OCI-LY3 (cell line): ENCODE data around the gene ZMAT3.

Experiments used
- H2AFZ ChIP-seq: fragments of 200-600, 300-600 bp; shearing (Covaris generic); 2 replicates; pipeline ENCODE4 v1.6.0; 2014; ENCODE audit warnings: antibody characterized with exemption, low read depth, low read length
- H3K27ac ChIP-seq: fragments of 200-600, 300-600 bp; sonication (generic); 2 replicates; pipeline ENCODE4 v1.5.1; 2014; ENCODE audit warnings: mild to moderate bottlenecking, low read length, moderate library complexity, mixed read lengths
- H3K27me3 ChIP-seq: fragments of 200-600, 300-600 bp; sonication (generic); 2 replicates; pipeline ENCODE4 v1.6.1; 2014; ENCODE audit warnings: low read depth, low read length, mixed read lengths
- H3K36me3 ChIP-seq: fragments of 200-600, 300-600 bp; sonication (generic); replicated peaks from 2 replicates; pipeline ENCODE3; 2014; ENCODE audit warnings: low read depth, low read length, mixed read lengths
- H3K4me1 ChIP-seq: fragments of 300-600, 200-600 bp; sonication (generic); 2 replicates; pipeline ENCODE4 v1.6.1; 2014; ENCODE audit warnings: low read length, mixed read lengths
- H3K4me2 ChIP-seq: fragments of 200-600, 300-600 bp; sonication (generic); 2 replicates; pipeline ENCODE4 v1.6.1; 2014; ENCODE audit warnings: low read length, mixed read lengths
- H3K4me3 ChIP-seq: fragments of 300-600, 200-600 bp; sonication (generic); 2 replicates; pipeline ENCODE4 v1.5.1; 2014; ENCODE audit warnings: antibody characterized with exemption, mild to moderate bottlenecking, low read length, moderate library complexity
- H3K79me2 ChIP-seq: fragments of 300-600, 200-600 bp; shearing (Covaris generic); 2 replicates; pipeline ENCODE4 v1.6.1; 2014; ENCODE audit warnings: mild to moderate bottlenecking, low read length, mixed read lengths
- H3K9ac ChIP-seq: fragments of 300-600, 200-600 bp; shearing (Covaris generic); 2 replicates; pipeline ENCODE4 v1.6.0; 2014; ENCODE audit warnings: mild to moderate bottlenecking, low read length, moderate library complexity
- H3K9me3 ChIP-seq: fragments of 200-600, 300-600 bp; shearing (Covaris generic); 2 replicates; pipeline ENCODE4 v1.6.1; 2014; ENCODE audit warnings: low read length, mixed read lengths; ENCODE audit not compliant: insufficient read depth
- H4K20me1 ChIP-seq: fragments of 200-600, 300-600 bp; sonication (generic); 2 replicates; pipeline ENCODE4 v1.6.1; 2016; ENCODE audit warnings: low read length, mixed read lengths; ENCODE audit not compliant: insufficient read depth
- EZH2phosphoT487 ChIP-seq: fragments of 200-600 bp; shearing (Covaris generic); IDR thresholded peaks from 2 replicates; pipeline ENCODE4 v1.6.1; 2018; ENCODE audit warnings: antibody characterized with exemption, mixed run types, low read depth
- TF ChIP-seq, protein P1 (sequence below): fragments of 200-600, 300-600 bp; sonication (generic); IDR thresholded peaks from 2 replicates; pipeline ENCODE4 v1.5.1; 2014; ENCODE audit warnings: antibody characterized with exemption, low read length, low read depth

Gene ZMAT3

DNA sequence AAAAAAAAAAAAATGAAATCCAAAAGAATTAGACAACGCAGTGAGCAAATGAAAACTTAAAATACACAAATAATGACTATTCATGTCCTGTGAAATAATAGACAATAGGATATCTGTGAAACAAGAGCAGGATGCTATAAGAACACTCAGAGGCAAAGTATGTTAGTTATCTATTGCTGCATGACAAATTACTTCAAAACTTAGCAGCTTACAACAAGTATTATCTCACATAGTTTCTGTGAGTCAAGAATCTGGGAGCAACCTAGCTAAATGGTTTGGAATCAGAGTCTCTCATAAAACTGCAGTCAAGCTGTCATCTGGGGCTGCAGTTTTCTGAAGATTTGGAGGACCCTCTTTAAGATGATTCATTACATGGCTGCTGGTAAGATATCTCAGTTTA lies 36.5 kb upstream of the ZMAT3 start:
- Histone ChIP-seq H3K4me2 (no peak overlapping the region), H3K27ac (no peak overlapping the region), H4K20me1 (no peaks in the 10 kb centered on the region), H3K9me3 (no peaks in the 10 kb centered on the region), H3K36me3 (no peaks in the 10 kb centered on the region), H3K4me3 (no peak overlapping the region), H3K79me2 (no peaks in the 10 kb centered on the region), H3K9ac (no peak overlapping the region), H3K27me3 (no peaks in the 10 kb centered on the region), H3K4me1 (peaks cover 8% of the 10 kb centered on the region), H2AFZ (no peak overlapping the region)
- no peak for TF ChIP-seq EZH2phosphoT487
- TF ChIP-seq, protein P1, sequence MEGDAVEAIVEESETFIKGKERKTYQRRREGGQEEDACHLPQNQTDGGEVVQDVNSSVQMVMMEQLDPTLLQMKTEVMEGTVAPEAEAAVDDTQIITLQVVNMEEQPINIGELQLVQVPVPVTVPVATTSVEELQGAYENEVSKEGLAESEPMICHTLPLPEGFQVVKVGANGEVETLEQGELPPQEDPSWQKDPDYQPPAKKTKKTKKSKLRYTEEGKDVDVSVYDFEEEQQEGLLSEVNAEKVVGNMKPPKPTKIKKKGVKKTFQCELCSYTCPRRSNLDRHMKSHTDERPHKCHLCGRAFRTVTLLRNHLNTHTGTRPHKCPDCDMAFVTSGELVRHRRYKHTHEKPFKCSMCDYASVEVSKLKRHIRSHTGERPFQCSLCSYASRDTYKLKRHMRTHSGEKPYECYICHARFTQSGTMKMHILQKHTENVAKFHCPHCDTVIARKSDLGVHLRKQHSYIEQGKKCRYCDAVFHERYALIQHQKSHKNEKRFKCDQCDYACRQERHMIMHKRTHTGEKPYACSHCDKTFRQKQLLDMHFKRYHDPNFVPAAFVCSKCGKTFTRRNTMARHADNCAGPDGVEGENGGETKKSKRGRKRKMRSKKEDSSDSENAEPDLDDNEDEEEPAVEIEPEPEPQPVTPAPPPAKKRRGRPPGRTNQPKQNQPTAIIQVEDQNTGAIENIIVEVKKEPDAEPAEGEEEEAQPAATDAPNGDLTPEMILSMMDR: no peak

DNA sequence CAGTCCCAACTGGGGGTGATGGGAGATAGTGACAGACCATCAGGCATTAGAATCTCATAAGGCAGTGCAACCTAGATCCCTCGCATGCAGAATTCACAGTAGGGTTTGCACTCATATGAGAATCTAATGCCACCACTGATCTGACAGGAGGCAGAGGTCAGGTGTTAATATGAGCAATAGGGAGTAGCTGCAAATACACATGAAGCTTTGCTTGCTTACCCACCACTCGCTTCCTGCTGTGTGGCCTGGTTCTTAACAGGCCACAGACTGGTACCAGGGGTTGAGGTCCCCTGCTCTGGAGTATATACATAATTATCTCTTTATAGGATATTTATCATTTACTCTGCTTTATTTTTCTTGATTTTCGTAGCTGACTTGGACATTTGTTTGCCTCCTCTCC lies 36.0 kb upstream of the ZMAT3 start:
- H3K27ac ChIP-seq: no peak overlapping the region
- H3K79me2 ChIP-seq: no peaks in the 10 kb centered on the region
- no peak overlapping the region for H3K4me3 ChIP-seq
- H3K4me1 ChIP-seq: peaks cover 8% of the 10 kb centered on the region
- no peak overlapping the region for H3K9ac ChIP-seq
- H3K9me3 ChIP-seq: no peaks in the 10 kb centered on the region
- no peaks in the 10 kb centered on the region for H4K20me1 ChIP-seq
- H3K27me3 ChIP-seq: no peaks in the 10 kb centered on the region
- no peak overlapping the region for H2AFZ ChIP-seq
- H3K36me3 ChIP-seq: no peaks in the 10 kb centered on the region
- TF ChIP-seq, protein P1: no peak
- TF ChIP-seq EZH2phosphoT487: no peak
- no peak overlapping the region for H3K4me2 ChIP-seq

DNA sequence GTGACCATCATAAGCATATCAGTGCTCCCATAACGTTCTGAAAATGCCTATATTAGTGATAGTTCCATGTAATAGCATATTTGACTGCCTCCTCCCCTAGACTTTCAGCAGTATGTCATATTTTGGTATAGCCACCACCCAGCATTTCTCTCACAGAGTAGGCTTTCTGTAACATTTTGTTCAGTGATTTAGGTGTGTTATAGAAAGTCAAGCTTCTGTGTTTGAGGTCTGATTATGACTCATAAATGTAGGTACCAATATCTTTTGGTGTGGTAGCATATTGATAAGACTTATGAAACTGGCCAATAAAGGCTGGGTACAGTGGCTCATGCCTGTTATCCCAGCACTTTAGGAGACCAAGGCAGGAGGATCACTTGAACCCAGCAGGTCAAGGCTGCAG lies 34.3 kb upstream of the ZMAT3 start:
- Histone ChIP-seq H2AFZ (no peak overlapping the region), H3K27ac (no peak overlapping the region), H4K20me1 (no peaks in the 10 kb centered on the region), H3K36me3 (no peaks in the 10 kb centered on the region), H3K4me3 (no peak overlapping the region), H3K79me2 (no peaks in the 10 kb centered on the region), H3K9me3 (no peaks in the 10 kb centered on the region), H3K9ac (no peak overlapping the region), H3K4me2 (no peak overlapping the region), H3K27me3 (no peaks in the 10 kb centered on the region), H3K4me1 (peaks cover 8% of the 10 kb centered on the region)
- TF ChIP-seq EZH2phosphoT487: no peak
- TF ChIP-seq, protein P1: no peak

DNA sequence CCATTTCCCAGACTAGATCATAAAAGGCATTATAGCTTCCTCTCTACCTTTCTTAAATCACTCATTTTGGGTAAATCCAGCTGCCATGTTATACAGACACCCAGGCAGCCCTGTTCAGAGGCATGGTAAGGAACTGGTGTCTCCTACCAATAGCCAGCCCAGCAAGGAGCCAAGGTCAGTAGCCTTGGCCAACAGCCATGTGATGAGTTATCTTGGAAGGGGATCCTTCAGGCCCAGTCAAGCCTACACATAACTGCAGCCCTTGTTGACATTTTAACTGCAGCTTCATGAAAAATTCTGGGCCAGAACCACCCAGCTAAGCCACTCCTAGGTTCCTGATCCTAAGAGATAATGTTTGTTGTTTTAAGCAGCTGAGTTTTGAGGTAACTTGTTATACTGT lies 29.0 kb upstream of the ZMAT3 start:
- Histone ChIP-seq H3K9ac (no peak overlapping the region), H3K27ac (no peak overlapping the region), H2AFZ (no peak overlapping the region)

More for the DNA sequence above, 29.0 kb upstream of the ZMAT3 start:
- no peaks in the 10 kb centered on the region for H3K9me3 ChIP-seq
- H3K4me3 ChIP-seq: no peak overlapping the region
- H4K20me1 ChIP-seq: no peaks in the 10 kb centered on the region
- H3K27me3 ChIP-seq: no peaks in the 10 kb centered on the region
- no peak overlapping the region for H3K4me2 ChIP-seq
- peaks cover 29% of the 10 kb centered on the region for H3K4me1 ChIP-seq
- H3K36me3 ChIP-seq: no peaks in the 10 kb centered on the region
- TF ChIP-seq, protein P1: no peak
- no peak for TF ChIP-seq EZH2phosphoT487
- H3K79me2 ChIP-seq: no peaks in the 10 kb centered on the region
